Mesothelial cell of epicardium (in vitro differentiated cells): ENCODE results near the gene GSTP1. TPM values are rescaled to one million over a fixed set of nuclear protein-coding genes. Genes with fewer than 3 reads are reported as not detected.
"Not testable (repeated sequence)": the region's sequence is repeated elsewhere in the genome, so short reads cannot be mapped to it uniquely, and the experiment has no call there.

Experiments
- DNase-seq, 2 experiments: peaks; one replicate each; pipeline ENCODE4 v3.0.0; 2021; ENCODE audit warnings: low spot score in 2 of 2; ENCODE audit not compliant: unreplicated experiment in 2 of 2
- H3K27ac Mint-ChIP-seq: 2 replicates; pipeline ENCODE4 v1.8.0; 2021; ENCODE audit warnings: mixed read lengths
- H3K27me3 Mint-ChIP-seq: 2 replicates; pipeline ENCODE4 v1.8.0; 2021; ENCODE audit warnings: low read depth, mixed read lengths
- H3K36me3 Mint-ChIP-seq: 2 replicates; pipeline ENCODE4 v1.8.0; 2021; ENCODE audit warnings: mixed read lengths
- H3K4me1 Mint-ChIP-seq: 2 replicates; pipeline ENCODE4 v1.8.0; 2021; ENCODE audit warnings: mixed read lengths
- H3K4me3 Mint-ChIP-seq: 2 replicates; pipeline ENCODE4 v1.8.0; 2021; ENCODE audit warnings: mild to moderate bottlenecking, moderate library complexity, mixed read lengths
- H3K9me3 Mint-ChIP-seq: 2 replicates; pipeline ENCODE4 v1.8.0; 2021; ENCODE audit warnings: mixed read lengths
- CTCF ChIP-seq: fragments of 200-600 bp; sonication (generic); IDR thresholded peaks from one replicate; pipeline ENCODE4 v1.5.0; 2021; ENCODE audit warnings: antibody characterized with exemption; ENCODE audit not compliant: unreplicated experiment
- total RNA-seq: library from RNA; stranded (reverse); gene quantifications from 3 replicates; pipeline ENCODE4 v1.2.1, GENCODE V29; 2021

GSTP1 gene
- total RNA-seq, 1 donor from 2014 or later = 875 TPM

- Mint-ChIP-seq H3K27ac (no peak overlapping the region), H3K27me3 (peaks cover 2% of the 10 kb centered on the region), H3K4me1 (peaks cover 4% of the 10 kb centered on the region), H3K9me3 (peaks cover 4% of the 10 kb centered on the region), H3K36me3 (no peaks in the 10 kb centered on the region), H3K4me3 (no peak overlapping the region)
- no peak for TF ChIP-seq CTCF
- DNase-seq = no peak
Measured at GRCh38 chr11:67596753-67597300, 13.2 kb downstream of the GSTP1 start.

- not testable (repeated sequence) for H3K4me1 Mint-ChIP-seq, H3K9me3 Mint-ChIP-seq, H3K27ac Mint-ChIP-seq, H3K4me3 Mint-ChIP-seq, H3K36me3 Mint-ChIP-seq, H3K27me3 Mint-ChIP-seq, DNase-seq
Measured at GRCh38 chr11:67597458-67597857, 13.8 kb downstream of the GSTP1 start.

GRCh38 chr11:67597963-67598362 lies 14.4 kb downstream of the GSTP1 start:
- H3K4me1 Mint-ChIP-seq, H3K4me3 Mint-ChIP-seq, DNase-seq, H3K36me3 Mint-ChIP-seq, H3K27ac Mint-ChIP-seq, H3K27me3 Mint-ChIP-seq, H3K9me3 Mint-ChIP-seq: not testable (repeated sequence)

- H3K27ac Mint-ChIP-seq = no peak overlapping the region
- no peaks in the 10 kb centered on the region for H3K4me1 Mint-ChIP-seq
- H3K4me3 Mint-ChIP-seq = no peak overlapping the region
- H3K27me3 Mint-ChIP-seq = peaks cover 2% of the 10 kb centered on the region
- DNase-seq = no peak
- peaks cover 8% of the 10 kb centered on the region for H3K9me3 Mint-ChIP-seq
- no peaks in the 10 kb centered on the region for H3K36me3 Mint-ChIP-seq
- TF ChIP-seq CTCF = no peak
Measured at GRCh38 chr11:67599149-67599548, 15.5 kb downstream of the GSTP1 start.

- Mint-ChIP-seq H3K4me3 (no peak overlapping the region), H3K36me3 (no peaks in the 10 kb centered on the region), H3K27ac (no peak overlapping the region), H3K27me3 (peaks cover 2% of the 10 kb centered on the region), H3K9me3 (peaks cover 8% of the 10 kb centered on the region), H3K4me1 (no peaks in the 10 kb centered on the region)
- TF ChIP-seq CTCF = no peak
- DNase-seq = no peak
Measured at GRCh38 chr11:67600324-67601029, 16.9 kb downstream of the GSTP1 start.

GRCh38 chr11:67601098-67601497 lies 17.5 kb downstream of the GSTP1 start:
- Mint-ChIP-seq H3K36me3 (no peaks in the 10 kb centered on the region), H3K4me1 (peaks cover 3% of the 10 kb centered on the region), H3K4me3 (no peak overlapping the region)

GRCh38 chr11:67604119-67604518 lies 20.5 kb downstream of the GSTP1 start:
- not testable (repeated sequence) for H3K27me3 Mint-ChIP-seq, H3K27ac Mint-ChIP-seq, H3K4me1 Mint-ChIP-seq, DNase-seq, H3K9me3 Mint-ChIP-seq, H3K36me3 Mint-ChIP-seq
- H3K4me3 Mint-ChIP-seq = peak overlapping the region; percentile 10

More at GRCh38 chr11:67601098-67601497, 17.5 kb downstream of the GSTP1 start:
- Mint-ChIP-seq H3K9me3 (peaks cover 8% of the 10 kb centered on the region), H3K27ac (no peak overlapping the region), H3K27me3 (peaks cover 2% of the 10 kb centered on the region)
- no peak for TF ChIP-seq CTCF
- DNase-seq = no peak
